Measurements from ENCODE around the gene SPOP. TPM values are rescaled to one million over a fixed set of nuclear protein-coding genes. Genes with fewer than 3 reads are reported as not detected.

SPOP gene
- total and polyA plus RNA-seq, 9 of the 15 experiments (the other 6 are each of a cell fraction or from before 2014, with no cell fraction given), result 34.2 to 65.9 (median 39.7) TPM

DNA sequence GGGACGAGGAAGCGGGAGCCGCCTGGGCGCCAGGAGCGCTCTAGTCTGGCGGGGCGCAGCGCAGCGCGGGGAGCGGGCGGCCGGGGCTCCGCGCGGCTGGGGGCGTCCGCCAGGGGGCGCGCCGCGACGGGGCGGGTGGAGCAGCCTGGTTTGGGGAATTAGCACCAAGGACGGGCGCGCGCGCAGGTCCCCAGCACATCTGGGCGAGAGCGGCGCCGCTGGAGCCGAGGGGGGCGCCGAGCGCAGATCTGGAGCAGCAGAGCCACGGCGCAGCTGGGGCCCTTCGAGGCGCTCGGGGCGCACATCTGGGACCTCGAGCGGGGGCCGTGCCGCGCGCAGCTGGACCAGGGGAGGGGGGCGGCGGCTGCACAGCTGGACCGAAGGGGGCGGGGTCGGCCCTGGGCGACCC, 102.2 kb downstream of the SPOP start, which contains the start of gene NXPH3 (continued):
- TF ChIP-seq, protein P1, sequence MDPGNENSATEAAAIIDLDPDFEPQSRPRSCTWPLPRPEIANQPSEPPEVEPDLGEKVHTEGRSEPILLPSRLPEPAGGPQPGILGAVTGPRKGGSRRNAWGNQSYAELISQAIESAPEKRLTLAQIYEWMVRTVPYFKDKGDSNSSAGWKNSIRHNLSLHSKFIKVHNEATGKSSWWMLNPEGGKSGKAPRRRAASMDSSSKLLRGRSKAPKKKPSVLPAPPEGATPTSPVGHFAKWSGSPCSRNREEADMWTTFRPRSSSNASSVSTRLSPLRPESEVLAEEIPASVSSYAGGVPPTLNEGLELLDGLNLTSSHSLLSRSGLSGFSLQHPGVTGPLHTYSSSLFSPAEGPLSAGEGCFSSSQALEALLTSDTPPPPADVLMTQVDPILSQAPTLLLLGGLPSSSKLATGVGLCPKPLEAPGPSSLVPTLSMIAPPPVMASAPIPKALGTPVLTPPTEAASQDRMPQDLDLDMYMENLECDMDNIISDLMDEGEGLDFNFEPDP (CRISPR knock-in tag; IDR thresholded peaks at IDR 0.05), result no peak
- no peak for TF ChIP-seq NR3C1 (CRISPR knock-in tag; IDR thresholded peaks at IDR 0.05)
- no peak for TF ChIP-seq GTF3C2 (IDR thresholded peaks at IDR 0.05; ENCODE audit: borderline replicate concordance, extremely low read depth, insufficient read length)
- no peak for TF ChIP-seq HMG20B (CRISPR knock-in tag; IDR thresholded peaks at IDR 0.05)
- TF ChIP-seq TCF3 (CRISPR knock-in tag; IDR thresholded peaks at IDR 0.05), result no peak
- TF ChIP-seq ZNF785 (CRISPR knock-in tag; IDR thresholded peaks at IDR 0.05), result no peak
- TF ChIP-seq TFAP4 (CRISPR knock-in tag; IDR thresholded peaks at IDR 0.05; ENCODE audit: borderline replicate concordance), result peak; percentile 80; the same call in 1 of the 2 replicates
- TF ChIP-seq HDAC6 (IDR thresholded peaks at IDR 0.05; ENCODE audit: low read depth, low read length), result no peak
- TF ChIP-seq HNRNPUL1 (IDR thresholded peaks at IDR 0.05; ENCODE audit: low read length), result no peak
- no peak for TF ChIP-seq JUN (IDR thresholded peaks at IDR 0.05; ENCODE audit: borderline replicate concordance, low read depth, low read length)
- no peak for TF ChIP-seq JUN (CRISPR knock-in tag; IDR thresholded peaks at IDR 0.05; ENCODE audit: borderline replicate concordance)
- TF ChIP-seq MYC (IDR thresholded peaks at IDR 0.05; ENCODE audit: low read depth, low read length), result no peak
- no peak for TF ChIP-seq MYC (CRISPR knock-in tag; IDR thresholded peaks at IDR 0.05; ENCODE audit: borderline replicate concordance, low read depth)
- TF ChIP-seq, protein P2, sequence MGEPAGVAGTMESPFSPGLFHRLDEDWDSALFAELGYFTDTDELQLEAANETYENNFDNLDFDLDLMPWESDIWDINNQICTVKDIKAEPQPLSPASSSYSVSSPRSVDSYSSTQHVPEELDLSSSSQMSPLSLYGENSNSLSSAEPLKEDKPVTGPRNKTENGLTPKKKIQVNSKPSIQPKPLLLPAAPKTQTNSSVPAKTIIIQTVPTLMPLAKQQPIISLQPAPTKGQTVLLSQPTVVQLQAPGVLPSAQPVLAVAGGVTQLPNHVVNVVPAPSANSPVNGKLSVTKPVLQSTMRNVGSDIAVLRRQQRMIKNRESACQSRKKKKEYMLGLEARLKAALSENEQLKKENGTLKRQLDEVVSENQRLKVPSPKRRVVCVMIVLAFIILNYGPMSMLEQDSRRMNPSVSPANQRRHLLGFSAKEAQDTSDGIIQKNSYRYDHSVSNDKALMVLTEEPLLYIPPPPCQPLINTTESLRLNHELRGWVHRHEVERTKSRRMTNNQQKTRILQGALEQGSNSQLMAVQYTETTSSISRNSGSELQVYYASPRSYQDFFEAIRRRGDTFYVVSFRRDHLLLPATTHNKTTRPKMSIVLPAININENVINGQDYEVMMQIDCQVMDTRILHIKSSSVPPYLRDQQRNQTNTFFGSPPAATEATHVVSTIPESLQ (CRISPR knock-in tag; IDR thresholded peaks at IDR 0.05), result no peak
- TF ChIP-seq MEF2D (tag; conservative IDR thresholded peaks at IDR 0.05; ENCODE audit: low read depth), result no peak
- TF ChIP-seq, protein P3, sequence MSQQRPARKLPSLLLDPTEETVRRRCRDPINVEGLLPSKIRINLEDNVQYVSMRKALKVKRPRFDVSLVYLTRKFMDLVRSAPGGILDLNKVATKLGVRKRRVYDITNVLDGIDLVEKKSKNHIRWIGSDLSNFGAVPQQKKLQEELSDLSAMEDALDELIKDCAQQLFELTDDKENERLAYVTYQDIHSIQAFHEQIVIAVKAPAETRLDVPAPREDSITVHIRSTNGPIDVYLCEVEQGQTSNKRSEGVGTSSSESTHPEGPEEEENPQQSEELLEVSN (IDR thresholded peaks at IDR 0.05; ENCODE audit: borderline replicate concordance in 1 of 2, extremely low read depth in 1 of 2, insufficient read depth in 1 of 2, insufficient read length in 1 of 2, low read depth in 1 of 2, low read length in 1 of 2, poor library complexity in 1 of 2, severe bottlenecking in 1 of 2), result peak in 1 of 2 experiments; percentile 43
- peak; percentile 63; the same call in 1 of the 2 replicates for TF ChIP-seq ZBTB7A (IDR thresholded peaks at IDR 0.05; ENCODE audit: borderline replicate concordance, control insufficient read depth, low read depth, low read length)
